ENCODE data around the gene ALDH18A1.

GRCh38 chr10:95698415-95698814 lies 41.9 kb upstream of the ALDH18A1 start:
- TF ChIP-seq CTCF (IDR thresholded peaks at IDR 0.05; ENCODE audit: poor library complexity, severe bottlenecking) (no peak), RAD21 (conservative IDR thresholded peaks at IDR 0.05) (no peak), EZH2 (IDR thresholded peaks at IDR 0.05; ENCODE audit: borderline replicate concordance, insufficient read depth, low read length, poor library complexity, severe bottlenecking) (no peak), POLR2AphosphoS5 (IDR thresholded peaks at IDR 0.05) (no peak), REST (IDR thresholded peaks at IDR 0.05; ENCODE audit: borderline replicate concordance) (no peak), EP300 (conservative IDR thresholded peaks at IDR 0.05; ENCODE audit: poor library complexity, severe bottlenecking) (no peak)

All from neural cell (in vitro differentiated cells).